ENCODE results near the gene ITSN2. TPM values are rescaled to one million over a fixed set of nuclear protein-coding genes. Genes with fewer than 3 reads are reported as not detected.
"Not testable (repeated sequence)": the region's sequence is repeated elsewhere in the genome, so short reads cannot be mapped to it uniquely, and the experiment has no call there.

The ITSN2 gene
- total and polyA plus RNA-seq, 4 donors = 10.1 to 32.4 (median 21.6) TPM

GRCh38 chr2:24199968-24200590 lies 160.3 kb downstream of the ITSN2 start:
- no peak overlapping the region for H3K27ac ChIP-seq (ENCODE audit: low read depth in 1 of 2, low read length in 2 of 2)
- DNase-seq (ENCODE audit: low spot score) = no peak
- H3K27me3 ChIP-seq (ENCODE audit: control insufficient read depth in 4 of 4, insufficient read depth in 4 of 4, low read length in 3 of 4) = no peaks in the 10 kb centered on the region
- WGBS = 90% methylated on average over 12 of the region's 12 CpGs
- no peak overlapping the region for H3K4me3 ChIP-seq (ENCODE audit: low read depth in 1 of 3, low read length in 3 of 3)
- H3K9me3 ChIP-seq (ENCODE audit: control insufficient read depth in 4 of 4, low read length in 3 of 4) = no peaks in the 10 kb centered on the region
- peaks cover 6 to 23% (median 19%) of the 10 kb centered on the region in 4 donors for H3K36me3 ChIP-seq (ENCODE audit: control insufficient read depth in 4 of 4, insufficient read depth in 3 of 4, low read depth in 1 of 4, low read length in 3 of 4)
- H3K4me1 ChIP-seq (ENCODE audit: control insufficient read depth in 4 of 4, insufficient read depth in 4 of 4, low read length in 3 of 4) = no peaks in the 10 kb centered on the region
- H3K9ac ChIP-seq (ENCODE audit: low read depth in 1 of 2, low read length in 2 of 2) = no peak overlapping the region
- TF ChIP-seq ZBTB33 (IDR thresholded peaks at IDR 0.05) (no peak), MAX (IDR thresholded peaks at IDR 0.05) (no peak), YY1 (IDR thresholded peaks at IDR 0.05) (no peak), CTCF (IDR thresholded peaks at IDR 0.05; ENCODE audit: low read depth, low read length, missing input control) (no peak), NR2F2 (IDR thresholded peaks at IDR 0.05) (no peak), RAD21 (IDR thresholded peaks at IDR 0.05) (no peak), SP1 (IDR thresholded peaks at IDR 0.05) (no peak), TAF1 (conservative IDR thresholded peaks at IDR 0.05) (no peak), JUND (IDR thresholded peaks at IDR 0.05) (no peak), REST (IDR thresholded peaks at IDR 0.05) (no peak), RXRA (IDR thresholded peaks at IDR 0.05) (no peak), FOXA2 (IDR thresholded peaks at IDR 0.05) (no peak), HNF4A (conservative IDR thresholded peaks at IDR 0.05) (no peak), GABPA (IDR thresholded peaks at IDR 0.05 in 1 of 2, conservative IDR thresholded peaks at IDR 0.05 in 1 of 2) (no peak)

GRCh38 chr2:24197213-24197612 lies 163.1 kb downstream of the ITSN2 start:
- not testable (repeated sequence) for H3K27me3 ChIP-seq (ENCODE audit: control insufficient read depth in 4 of 4, insufficient read depth in 4 of 4, low read length in 3 of 4); DNase-seq (ENCODE audit: low spot score); H3K9ac ChIP-seq (ENCODE audit: low read depth in 1 of 2, low read length in 2 of 2); H3K27ac ChIP-seq (ENCODE audit: low read depth in 1 of 2, low read length in 2 of 2); H3K9me3 ChIP-seq (ENCODE audit: control insufficient read depth in 4 of 4, low read length in 3 of 4); H3K4me1 ChIP-seq (ENCODE audit: control insufficient read depth in 4 of 4, insufficient read depth in 4 of 4, low read length in 3 of 4); H3K4me3 ChIP-seq (ENCODE audit: low read depth in 1 of 3, low read length in 3 of 3); H3K36me3 ChIP-seq (ENCODE audit: control insufficient read depth in 4 of 4, insufficient read depth in 3 of 4, low read depth in 1 of 4, low read length in 3 of 4)
- 79% methylated on average over 1 of the region's 1 CpG for WGBS
